GM13977 (cell line): ENCODE results near the gene NMT2.

Experiments
- DNase-seq: peaks from one replicate; pipeline ENCODE4 v3.0.0; 2012; ENCODE audit warnings: low spot score
- in situ Hi-C: fragments of 300-500 bp; cut with MboI; formaldehyde crosslinking; loops from one replicate; pipeline ENCODE4 v1.12.0; 2022; ENCODE audit warnings: low sequenced_read_pairs, low pct_unique_long_range_greater_than_20kb, mixed read lengths, inconsistent platforms; ENCODE audit not compliant: unreplicated experiment
- TF ChIP-seq, protein P1 (sequence below): IDR thresholded peaks from 2 replicates; pipeline ENCODE4 v1.5.1; 2012; ENCODE audit warnings: mild to moderate bottlenecking, control low read depth; ENCODE audit not compliant: insufficient read depth; ENCODE audit errors: extremely low read depth, missing control alignments

The NMT2 gene

DNA sequence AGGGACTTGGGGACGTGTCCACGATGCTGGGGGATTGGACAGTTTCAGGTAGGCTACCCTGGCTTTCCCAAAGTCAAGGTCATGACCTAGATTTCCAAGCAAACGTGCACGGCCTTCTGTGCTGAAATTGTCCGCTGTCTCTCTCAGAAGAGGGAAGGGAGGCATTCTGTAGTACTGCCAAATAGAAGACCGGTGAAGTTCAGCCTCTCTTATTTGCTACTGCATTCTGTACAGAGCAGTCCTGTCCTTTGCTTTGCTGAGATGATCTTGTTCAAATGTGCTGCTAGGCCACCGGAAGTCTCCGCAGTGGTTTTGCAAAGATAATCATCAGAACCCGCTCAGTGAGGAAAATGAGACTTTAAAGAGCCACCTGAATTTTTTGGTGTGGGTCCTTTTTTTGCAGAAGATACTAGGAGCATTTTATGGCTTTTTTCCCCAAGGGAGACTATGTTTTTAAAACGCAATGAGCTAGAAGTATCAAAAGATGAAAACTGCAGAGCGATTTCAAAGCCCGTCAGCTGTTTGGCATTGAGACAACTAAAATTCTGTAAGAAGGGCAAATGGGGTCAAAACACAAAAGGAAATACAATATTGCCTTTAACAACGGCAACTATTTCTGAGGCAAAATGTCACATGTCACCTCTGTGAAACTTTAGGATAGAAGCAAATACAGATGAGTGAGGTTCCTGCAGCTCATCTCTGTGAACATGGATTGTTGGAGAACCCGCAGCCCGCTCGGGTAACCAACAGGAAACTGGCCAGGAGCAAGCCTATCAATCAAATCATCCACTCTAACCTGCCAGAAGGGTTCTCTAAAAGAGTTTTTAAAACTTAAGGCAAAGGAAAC is 1.3 kb upstream of the NMT2 start:
- in situ Hi-C loops = no loop called here
- DNase-seq = peak; percentile 36
- TF ChIP-seq, protein P1, sequence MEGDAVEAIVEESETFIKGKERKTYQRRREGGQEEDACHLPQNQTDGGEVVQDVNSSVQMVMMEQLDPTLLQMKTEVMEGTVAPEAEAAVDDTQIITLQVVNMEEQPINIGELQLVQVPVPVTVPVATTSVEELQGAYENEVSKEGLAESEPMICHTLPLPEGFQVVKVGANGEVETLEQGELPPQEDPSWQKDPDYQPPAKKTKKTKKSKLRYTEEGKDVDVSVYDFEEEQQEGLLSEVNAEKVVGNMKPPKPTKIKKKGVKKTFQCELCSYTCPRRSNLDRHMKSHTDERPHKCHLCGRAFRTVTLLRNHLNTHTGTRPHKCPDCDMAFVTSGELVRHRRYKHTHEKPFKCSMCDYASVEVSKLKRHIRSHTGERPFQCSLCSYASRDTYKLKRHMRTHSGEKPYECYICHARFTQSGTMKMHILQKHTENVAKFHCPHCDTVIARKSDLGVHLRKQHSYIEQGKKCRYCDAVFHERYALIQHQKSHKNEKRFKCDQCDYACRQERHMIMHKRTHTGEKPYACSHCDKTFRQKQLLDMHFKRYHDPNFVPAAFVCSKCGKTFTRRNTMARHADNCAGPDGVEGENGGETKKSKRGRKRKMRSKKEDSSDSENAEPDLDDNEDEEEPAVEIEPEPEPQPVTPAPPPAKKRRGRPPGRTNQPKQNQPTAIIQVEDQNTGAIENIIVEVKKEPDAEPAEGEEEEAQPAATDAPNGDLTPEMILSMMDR = no peak

DNA sequence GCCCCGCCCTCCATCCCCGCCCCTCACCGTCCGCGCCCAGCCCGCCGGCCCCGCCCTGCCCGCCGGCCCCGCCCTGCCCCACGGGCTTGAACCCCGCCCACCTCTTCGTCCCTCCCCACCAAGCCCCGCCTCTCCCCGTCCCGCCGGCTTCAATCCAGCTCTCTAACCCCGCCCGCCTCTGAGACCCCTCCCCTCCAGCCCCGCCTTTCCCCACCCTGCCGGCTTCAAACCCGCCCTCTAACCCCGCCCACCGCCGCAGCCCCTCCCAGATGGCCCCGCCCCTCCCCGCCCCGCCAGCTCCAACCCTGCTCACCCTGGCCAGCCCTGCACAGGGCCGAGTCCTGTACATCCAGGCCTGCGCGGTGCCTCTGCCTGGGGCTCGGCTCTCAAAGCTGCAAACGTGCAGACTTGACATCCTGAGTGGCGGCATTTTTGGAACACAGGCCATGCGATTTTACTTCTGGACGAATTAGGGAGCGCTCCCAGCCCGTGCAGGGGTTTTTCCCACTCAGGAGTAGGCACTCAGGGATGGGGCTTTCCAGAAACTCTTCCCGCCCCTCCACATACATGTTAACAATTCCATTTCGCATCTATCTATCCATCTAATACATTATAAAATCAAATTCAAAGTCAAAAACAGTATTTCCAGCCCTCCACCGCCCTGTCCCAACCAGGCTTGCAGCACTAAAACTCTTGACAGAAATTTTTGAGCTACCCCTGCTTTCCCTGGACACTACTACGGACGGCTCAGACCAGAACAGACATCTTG is 477 bp upstream of the NMT2 start:
- peak; percentile 99 for DNase-seq
- in situ Hi-C loops = no loop called here
- TF ChIP-seq, protein P1 = no peak

DNA sequence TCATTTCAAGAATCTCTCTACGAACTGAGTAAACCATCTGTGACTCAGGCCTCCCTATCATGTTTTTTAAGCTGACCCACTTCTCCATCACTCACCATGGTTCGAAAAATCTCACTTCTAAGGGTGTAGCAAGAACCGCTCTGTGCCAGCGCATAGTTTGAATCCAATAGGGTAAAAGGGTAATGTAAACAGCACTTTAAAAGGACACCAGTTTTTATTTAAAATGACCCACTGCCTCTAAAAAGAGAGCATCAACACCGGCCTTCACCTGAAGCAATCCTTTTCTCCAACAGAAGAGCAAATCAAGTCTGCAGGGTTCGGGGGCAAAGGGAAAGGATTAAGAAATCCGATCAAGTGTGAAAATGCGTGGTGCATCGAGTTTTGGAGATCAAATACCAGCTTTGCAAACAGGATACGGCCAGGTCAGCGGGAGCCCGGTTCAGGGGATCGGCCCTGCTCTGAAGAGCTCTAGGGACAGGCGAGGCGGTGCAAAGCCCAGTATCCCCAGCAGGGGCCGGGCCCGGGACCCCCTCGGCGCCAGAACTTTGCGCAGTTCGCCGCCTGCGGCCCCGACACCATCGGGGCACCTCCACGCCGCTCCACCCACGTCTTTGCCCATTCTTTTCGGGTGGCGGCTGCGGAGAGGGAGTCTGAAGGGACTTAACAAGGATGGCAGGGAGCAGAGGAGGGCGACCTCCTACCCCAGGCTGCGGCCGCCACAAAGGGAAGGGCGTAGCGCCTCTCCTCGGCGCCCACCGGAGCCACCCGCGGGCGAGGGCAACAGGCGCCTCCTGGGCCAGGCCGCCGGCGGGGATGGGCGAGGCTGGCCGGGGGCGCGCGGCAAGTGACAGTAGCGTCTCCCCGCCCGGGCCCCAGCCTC is 842 bp downstream of the NMT2 start:
- in situ Hi-C loops = no loop called here
- peak; percentile 55 for DNase-seq
- TF ChIP-seq, protein P1 = peak; percentile 16

DNA sequence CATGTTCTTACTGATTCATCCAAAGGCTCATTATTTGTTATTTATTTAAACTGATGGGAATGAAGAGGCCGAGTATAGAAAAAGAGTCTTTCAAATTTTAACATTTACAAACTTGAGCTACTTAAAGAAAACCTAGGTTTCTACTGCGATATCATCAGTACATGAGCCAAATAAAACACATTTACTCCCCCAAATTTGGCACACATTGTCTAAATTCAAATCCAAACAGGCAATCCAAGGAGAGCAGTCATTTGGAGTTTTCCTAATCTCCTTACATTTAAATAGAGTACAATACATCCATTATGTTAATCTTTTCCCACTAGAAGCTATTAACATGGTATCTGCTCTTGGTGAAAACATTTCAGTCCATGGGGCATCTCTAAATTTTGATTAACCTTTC is 2.2 kb downstream of the NMT2 start:
- TF ChIP-seq, protein P1 = no peak
- in situ Hi-C loops = no loop called here
- no peak for DNase-seq

DNA sequence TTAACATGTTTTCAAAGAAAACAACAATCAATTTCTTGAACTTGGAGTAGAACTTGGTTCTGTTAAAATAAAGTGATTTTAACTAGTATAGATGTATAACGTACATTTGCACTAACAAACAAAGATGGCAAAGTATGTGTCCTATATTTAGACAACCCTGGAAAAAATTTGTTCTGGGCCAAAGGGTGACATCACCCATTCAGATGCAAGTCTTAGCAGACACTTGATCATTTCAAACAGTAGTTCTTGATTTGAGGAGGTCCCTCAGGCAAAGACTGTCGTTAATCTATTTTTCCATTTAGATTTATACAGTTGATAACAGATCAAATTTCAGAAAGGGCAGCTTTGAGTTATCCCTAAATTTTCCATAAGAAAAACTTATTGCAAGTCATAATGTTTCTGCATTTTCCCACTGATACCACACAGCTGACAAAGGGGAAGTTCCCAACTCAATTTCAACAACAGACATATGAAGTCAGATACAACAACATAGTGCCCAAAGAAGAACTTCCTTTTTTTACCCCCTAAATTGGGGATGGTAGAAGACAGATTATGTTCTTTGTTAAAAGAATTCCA is 5.2 kb downstream of the NMT2 start:
- TF ChIP-seq, protein P1 = no peak
- no peak for DNase-seq
- in situ Hi-C loops = no loop called here

DNA sequence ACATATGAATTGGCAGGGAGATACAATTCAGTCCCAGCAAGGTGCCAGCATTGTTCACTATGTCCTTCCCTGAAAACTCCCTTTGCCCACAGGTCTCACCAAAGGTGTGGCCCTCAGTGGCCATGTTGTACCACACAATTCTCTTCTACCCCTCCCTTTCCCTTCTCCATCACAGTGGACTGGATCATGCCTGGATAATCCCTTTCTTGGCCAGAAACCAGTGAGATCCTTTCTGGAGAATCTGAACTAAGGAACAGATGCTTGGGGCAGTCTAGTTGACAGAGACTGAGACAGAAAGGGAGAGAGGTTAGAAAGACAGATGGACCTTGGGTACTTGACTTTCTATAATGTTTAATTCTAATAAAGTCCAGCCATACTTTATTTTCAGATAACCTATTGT is 9.5 kb downstream of the NMT2 start:
- in situ Hi-C loops = no loop called here
- TF ChIP-seq, protein P1 = no peak
- no peak for DNase-seq
